NCI-H2081 treated with DMSO at 0.1 percent for 48 hours (cell line): ENCODE results near the gene CCDC34.
"Not testable (repeated sequence)": the region's sequence is repeated elsewhere in the genome, so short reads cannot be mapped to it uniquely, and the experiment has no call there.

Source experiments
- DNase-seq: peaks from one replicate; lab custom pipeline; 2025; lab: John Stamatoyannopoulos, UW

Gene CCDC34

GRCh38 chr11:27321340-27321739 lies 41.7 kb downstream of the CCDC34 start:
- not testable (repeated sequence) for DNase-seq

GRCh38 chr11:27319072-27319471 lies 43.9 kb downstream of the CCDC34 start:
- DNase-seq = no peak

- DNase-seq = no peak
Measured at GRCh38 chr11:27317751-27318150, 45.3 kb downstream of the CCDC34 start.

GRCh38 chr11:27315836-27316235 lies 47.2 kb downstream of the CCDC34 start:
- DNase-seq = no peak

GRCh38 chr11:27313157-27313821 lies 49.7 kb downstream of the CCDC34 start:
- no peak for DNase-seq

GRCh38 chr11:27312110-27312509 lies 50.9 kb downstream of the CCDC34 start:
- DNase-seq = no peak

- no peak for DNase-seq
Measured at GRCh38 chr11:27310707-27311106, 52.3 kb downstream of the CCDC34 start.

- DNase-seq = no peak
Measured at GRCh38 chr11:27310182-27310581, 52.8 kb downstream of the CCDC34 start.

- DNase-seq = no peak
Measured at GRCh38 chr11:27309046-27309445, 54.0 kb downstream of the CCDC34 start.

GRCh38 chr11:27307232-27307631 lies 55.8 kb downstream of the CCDC34 start:
- no peak for DNase-seq

- DNase-seq = no peak
Measured at GRCh38 chr11:27305751-27306150, 57.3 kb downstream of the CCDC34 start.

- DNase-seq = no peak
Measured at GRCh38 chr11:27304514-27304913, 58.5 kb downstream of the CCDC34 start.

- no peak for DNase-seq
Measured at GRCh38 chr11:27303903-27304302, 59.1 kb downstream of the CCDC34 start.

- no peak for DNase-seq
Measured at GRCh38 chr11:27300974-27301373, 62.0 kb downstream of the CCDC34 start.

- no peak for DNase-seq
Measured at GRCh38 chr11:27297616-27298015, 65.4 kb downstream of the CCDC34 start.

- DNase-seq = no peak
Measured at GRCh38 chr11:27296497-27296896, 66.5 kb downstream of the CCDC34 start.

- no peak for DNase-seq
Measured at GRCh38 chr11:27295928-27296327, 67.1 kb downstream of the CCDC34 start.

- peak; percentile 22 for DNase-seq
Measured at GRCh38 chr11:27294654-27295053, 68.4 kb downstream of the CCDC34 start.

- DNase-seq = no peak
Measured at GRCh38 chr11:27293515-27294417, 69.2 kb downstream of the CCDC34 start.

- DNase-seq = no peak
Measured at GRCh38 chr11:27292637-27293010, 70.4 kb downstream of the CCDC34 start.

- no peak for DNase-seq
Measured at GRCh38 chr11:27291954-27292636, 70.9 kb downstream of the CCDC34 start.

- no peak for DNase-seq
Measured at GRCh38 chr11:27291302-27291889, 71.6 kb downstream of the CCDC34 start.
